ENCODE measurements around the gene INHBC.
"Not testable (repeated sequence)": the region's sequence is repeated elsewhere in the genome, so short reads cannot be mapped to it uniquely, and the experiment has no call there.

Gene INHBC, protein sequence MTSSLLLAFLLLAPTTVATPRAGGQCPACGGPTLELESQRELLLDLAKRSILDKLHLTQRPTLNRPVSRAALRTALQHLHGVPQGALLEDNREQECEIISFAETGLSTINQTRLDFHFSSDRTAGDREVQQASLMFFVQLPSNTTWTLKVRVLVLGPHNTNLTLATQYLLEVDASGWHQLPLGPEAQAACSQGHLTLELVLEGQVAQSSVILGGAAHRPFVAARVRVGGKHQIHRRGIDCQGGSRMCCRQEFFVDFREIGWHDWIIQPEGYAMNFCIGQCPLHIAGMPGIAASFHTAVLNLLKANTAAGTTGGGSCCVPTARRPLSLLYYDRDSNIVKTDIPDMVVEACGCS

DNA sequence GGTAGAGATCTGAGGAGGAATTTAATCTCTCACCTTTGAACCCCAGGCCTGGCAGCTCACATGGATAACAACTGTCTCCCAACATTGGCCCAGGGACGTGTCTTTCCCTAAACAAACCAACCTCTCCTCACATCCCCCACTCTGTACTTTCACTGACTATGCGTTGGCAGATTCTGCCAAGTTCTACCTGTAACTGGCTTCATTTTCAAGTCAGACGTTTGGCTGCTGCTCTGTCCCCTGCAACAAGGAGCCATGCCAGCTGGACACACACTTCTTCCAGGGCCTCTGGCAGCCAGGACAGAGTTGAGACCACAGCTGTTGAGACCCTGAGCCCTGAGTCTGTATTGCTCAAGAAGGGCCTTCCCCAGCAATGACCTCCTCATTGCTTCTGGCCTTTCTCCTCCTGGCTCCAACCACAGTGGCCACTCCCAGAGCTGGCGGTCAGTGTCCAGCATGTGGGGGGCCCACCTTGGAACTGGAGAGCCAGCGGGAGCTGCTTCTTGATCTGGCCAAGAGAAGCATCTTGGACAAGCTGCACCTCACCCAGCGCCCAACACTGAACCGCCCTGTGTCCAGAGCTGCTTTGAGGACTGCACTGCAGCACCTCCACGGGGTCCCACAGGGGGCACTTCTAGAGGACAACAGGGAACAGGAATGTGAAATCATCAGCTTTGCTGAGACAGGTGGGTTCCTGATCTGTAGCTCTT is at the start of gene INHBC:
Gene INHBC (plus strand): TSS at position 268 of the 707 bp plus-strand sequence. CDS start 103 bp downstream, at position 371.
- DNase-seq (ENCODE audit: low read depth in 2 of 2) = no peak

DNA sequence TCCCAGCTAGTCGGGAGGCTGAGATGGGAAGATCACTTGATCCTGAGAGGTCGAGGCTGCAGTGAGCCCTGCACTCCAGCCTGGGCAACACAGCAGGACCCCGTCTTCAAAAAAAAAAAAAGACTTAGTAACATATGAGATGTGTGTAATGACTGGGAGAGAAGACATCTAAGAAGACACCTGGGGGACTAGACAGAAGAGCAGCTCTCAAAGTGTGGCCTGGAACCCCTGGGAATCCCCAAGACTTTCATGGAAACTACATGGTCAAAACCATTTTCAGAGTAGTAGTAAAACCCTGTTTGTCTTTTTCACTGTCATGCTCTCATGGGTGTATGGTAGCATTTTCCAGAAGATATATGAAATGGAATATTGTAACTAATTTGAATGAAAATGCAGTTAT is 49.0 kb upstream of the INHBC start:
- no peak for DNase-seq (ENCODE audit: low read depth in 2 of 2)

DNA sequence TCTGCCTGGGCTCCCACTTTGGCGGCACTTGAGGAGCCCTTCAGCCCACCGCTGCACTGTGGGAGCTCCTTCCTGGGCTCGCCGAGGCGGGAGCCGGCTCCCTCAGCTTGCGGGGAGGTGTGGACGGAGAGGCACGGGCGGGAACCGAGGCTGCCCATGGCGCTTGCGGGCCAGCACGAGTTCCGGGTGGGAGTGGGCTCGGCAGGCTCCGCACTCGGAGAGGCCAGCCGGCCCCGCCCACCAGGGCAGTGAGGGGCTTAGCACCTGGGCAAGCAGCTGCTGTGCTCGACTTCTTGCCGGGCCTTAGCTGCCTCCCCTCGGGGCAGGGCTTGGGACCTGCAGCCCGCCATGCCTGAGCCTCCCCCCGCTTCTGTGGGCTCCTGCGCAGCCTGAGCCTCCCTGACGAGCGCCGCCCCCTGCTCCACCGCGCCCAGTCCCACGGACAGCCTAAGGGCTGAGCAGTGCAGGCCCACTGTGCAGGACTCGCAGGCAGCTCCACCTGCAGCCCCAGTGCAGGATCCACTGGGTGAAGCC is 48.3 kb upstream of the INHBC start:
- DNase-seq (ENCODE audit: low read depth in 2 of 2) = no peak

DNA sequence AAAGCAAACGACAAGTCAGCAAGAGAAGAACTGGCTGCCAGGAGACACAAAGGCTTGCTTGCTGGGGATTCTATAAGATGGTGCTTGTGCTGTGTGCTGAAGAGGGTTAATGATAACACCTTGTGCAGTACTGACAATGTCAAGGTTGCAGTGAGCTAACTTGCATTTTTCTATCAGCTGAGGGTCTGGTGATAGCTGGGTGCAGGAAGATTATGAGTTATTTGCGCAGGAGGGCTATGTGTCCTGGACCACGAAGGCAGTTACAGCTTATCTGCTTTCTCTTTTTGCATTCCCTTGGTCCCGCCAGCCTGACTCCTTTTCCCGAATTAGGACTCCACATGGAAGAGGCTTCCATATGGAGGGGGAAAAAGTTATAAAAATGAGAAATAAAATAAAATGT is 46.2 kb upstream of the INHBC start:
- DNase-seq (ENCODE audit: low read depth in 2 of 2) = no peak

DNA sequence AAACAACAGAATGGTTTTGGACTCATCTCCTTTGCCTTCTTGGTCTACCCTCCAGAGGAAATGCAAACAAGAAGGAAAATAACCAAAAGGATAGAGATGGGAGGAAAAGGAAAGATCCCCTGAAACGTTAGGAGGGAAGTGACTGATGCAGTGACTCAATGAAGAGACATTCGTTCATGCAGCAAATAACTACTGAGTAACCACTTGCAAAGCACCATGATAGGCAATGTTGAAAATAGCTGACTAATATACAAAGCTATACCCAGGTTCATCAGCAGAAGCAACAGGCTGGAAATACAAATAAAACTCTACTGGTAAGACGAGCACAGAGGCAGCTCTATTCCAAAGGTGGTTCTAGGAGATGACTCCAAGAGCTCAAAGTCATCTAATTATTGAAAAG is 45.6 kb upstream of the INHBC start:
- DNase-seq (ENCODE audit: low read depth in 2 of 2) = no peak

DNA sequence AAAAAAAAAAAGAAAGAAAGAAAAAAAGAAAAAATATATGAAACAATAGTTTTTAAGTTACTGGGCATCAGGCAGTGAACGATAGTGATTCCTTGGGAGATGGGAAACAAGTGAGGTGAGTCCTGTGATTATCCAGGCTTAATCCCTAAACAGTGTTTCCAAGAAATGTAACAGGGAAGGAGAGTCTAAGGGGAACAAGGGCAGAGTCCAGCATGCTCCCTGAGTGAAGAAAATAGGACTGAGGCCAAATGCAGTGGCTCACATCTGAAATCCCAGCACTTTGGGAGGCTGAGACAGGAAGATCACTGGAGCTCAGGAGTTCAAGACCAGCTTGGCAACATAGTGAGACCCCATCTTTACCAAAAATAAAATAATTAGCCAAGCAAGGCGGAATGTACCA is 44.4 kb upstream of the INHBC start:
- no peak for DNase-seq (ENCODE audit: low read depth in 2 of 2)

DNA sequence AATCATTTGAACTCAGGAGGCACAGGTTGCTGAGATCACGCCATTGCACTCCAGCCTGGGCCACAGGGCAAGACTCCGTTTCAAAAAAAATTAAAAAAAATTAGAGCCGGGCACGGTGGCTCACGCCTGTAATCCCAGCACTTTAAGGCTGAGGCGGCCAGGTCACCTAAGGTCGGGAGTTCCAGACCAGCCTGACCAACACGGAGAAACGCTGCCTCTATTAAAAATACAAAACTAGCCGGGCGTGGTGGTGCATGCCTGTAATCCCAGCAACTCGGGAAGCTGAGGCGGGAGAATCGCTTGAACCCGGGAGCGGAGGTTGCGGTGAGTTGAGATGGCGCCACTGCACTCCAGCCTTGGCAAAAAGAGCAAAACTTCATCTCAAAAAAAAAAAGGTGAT is 39.5 kb upstream of the INHBC start:
- DNase-seq (ENCODE audit: low read depth in 2 of 2) = no peak

DNA sequence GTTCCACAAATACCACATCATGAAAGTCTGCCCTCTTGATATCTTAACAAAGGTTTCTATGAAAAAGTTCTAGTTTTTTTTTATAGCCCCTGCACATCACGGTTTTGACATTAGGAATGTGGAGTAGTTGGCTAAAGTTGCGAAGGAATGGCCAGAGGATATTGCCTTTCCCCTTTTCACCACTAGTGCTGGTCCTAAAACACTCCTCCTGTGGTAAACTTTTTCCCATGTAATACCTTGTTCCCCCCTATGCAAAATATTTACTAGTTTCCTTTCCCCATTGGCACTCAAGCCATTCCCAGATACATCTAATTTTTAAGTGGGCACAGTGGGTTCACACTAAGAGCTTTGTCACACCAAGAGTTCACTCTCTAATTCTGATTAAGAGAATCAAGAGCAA is 37.1 kb upstream of the INHBC start:
- no peak for DNase-seq (ENCODE audit: low read depth in 2 of 2)

DNA sequence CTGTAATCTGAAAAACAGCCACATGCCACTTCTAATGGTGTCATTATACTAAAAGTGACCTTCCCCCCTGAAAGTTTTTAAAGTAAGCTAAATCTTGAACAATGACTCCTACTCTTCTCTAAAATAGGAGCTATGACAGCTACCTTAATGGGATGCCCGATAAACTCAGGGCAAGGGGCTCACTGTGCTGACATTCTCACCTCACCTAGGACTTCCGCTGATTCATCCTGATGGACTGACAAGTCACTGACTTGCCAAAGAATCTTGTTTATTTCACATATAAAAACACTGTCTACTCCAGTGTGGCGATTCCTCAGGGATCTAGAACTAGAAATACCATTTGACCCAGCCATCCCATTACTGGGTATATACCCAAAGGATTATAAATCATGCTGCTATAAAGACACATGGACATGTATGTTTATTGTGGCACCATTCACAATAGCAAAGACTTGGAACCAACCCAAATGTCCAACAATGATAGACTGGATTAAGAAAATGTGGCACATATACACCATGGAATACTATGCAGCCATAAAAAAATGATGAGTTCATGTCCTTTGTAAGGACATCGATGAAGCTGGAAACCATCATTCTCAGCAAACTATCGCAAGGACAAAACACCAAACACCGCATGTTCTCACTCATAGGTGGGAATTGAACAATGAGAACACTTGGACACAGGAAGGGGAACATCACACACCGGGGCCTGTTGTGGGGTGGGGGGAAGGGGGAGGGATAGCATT is 34.7 kb upstream of the INHBC start:
- not testable (repeated sequence) for DNase-seq (ENCODE audit: low read depth in 2 of 2)

DNA sequence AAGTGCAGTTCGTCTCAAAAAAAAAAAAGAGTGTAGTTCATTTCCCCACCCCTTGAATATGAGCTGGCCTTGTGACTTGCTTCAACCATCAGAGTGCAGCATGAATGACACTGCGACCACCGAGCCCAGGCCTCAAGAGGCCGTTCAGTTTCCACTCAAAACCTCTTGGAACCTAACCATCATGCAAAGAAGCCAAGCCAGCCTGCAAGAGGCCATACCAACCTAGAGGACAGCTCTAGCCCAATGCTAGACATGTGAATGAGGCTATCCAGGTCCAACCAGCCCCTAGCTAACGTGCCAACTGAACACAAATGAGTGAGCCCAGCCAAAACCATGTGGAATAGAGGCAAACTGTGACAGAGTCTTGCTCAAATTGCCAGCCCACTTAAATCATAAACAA is 33.4 kb upstream of the INHBC start:
- no peak for DNase-seq (ENCODE audit: low read depth in 2 of 2)

DNA sequence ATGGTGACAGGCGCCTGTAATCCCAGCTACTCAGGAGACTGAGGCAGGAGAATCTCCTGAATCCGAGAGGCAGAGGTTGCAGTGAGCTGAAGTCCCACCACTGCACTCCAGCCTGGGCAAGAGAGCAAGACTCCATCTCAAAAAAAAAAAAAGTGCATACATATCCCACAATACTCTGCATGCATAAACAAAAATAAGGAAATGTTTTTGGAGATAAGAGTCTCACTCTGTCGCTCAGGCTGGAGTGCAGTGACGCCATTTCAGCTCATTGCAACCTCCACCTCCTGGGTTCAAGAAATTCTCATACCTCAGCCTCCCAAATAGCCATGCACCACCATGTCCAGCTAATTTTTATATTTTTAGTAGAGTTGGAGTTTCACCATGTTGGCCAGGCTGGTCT is 32.4 kb upstream of the INHBC start:
- not testable (repeated sequence) for DNase-seq (ENCODE audit: low read depth in 2 of 2)

DNA sequence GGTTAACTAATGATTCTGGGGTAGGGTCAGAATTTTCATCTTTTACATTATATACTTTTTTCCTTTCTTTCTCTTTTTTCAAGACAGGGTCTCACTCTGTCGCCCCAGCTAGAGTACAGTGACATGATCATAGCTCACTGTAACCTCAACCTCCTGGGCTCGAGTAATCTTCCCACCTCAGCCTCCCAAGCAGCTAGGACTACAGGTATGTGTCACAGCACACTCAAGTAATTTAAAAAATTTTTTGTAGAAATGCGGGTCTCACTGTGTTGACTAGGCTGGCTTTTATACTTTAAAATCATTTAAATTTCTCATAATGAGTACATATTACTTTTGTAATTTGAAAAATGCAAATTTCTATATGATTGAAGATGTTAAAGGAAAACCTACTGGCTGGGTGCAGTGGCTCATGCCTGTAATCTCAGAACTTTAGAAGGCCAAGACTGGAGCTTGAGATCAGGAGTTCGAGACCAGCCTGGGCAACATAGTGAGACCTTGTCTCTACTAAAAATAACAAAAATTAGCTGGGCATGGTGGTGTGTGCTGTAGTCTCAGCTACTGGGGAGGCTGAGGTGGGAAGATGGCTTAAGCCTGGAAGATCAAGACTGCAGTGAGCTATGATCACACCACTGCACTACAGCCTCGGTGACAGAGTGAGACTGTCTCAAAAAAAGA is 29.5 kb upstream of the INHBC start:
- no peak for DNase-seq (ENCODE audit: low read depth in 2 of 2)

DNA sequence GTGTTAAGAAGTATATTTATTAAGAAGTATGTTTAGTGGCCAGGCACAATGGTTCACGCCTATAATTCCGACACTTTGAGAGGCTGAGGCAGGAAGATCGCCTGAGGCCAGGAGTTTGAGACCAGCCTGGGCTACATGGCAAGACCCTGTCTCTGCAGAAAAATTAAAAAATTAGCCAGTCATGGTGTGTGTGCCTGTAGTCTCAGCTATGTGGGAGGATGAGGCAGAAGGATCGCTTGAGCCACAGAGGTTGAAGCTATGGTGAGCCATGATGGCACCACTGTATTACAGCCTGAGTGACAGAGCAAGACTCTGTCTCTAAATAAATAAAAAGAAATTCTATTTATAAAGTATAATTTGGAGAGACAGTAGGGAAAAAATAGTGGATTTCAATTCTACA is 24.1 kb upstream of the INHBC start:
- DNase-seq (ENCODE audit: low read depth in 2 of 2) = no peak

DNA sequence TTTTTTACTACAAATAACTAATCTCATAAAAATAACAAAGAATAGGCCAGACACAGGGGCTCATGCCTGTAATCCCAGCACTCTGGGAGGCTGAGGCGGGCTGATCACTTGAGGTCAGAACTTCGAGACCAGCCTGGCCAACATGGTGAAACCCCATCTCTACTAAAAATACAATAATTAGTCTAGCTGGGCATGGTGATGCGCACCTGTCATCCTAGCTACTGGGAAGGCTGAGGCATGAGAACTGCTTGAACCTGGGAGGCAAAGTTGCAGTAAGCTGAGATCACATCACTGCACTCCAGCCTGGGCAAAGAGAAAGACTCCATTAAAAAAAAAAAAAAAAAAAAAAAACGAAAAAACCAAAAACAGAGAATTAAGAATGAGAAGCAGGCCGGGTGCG is 20.4 kb upstream of the INHBC start:
- not testable (repeated sequence) for DNase-seq (ENCODE audit: low read depth in 2 of 2)

DNA sequence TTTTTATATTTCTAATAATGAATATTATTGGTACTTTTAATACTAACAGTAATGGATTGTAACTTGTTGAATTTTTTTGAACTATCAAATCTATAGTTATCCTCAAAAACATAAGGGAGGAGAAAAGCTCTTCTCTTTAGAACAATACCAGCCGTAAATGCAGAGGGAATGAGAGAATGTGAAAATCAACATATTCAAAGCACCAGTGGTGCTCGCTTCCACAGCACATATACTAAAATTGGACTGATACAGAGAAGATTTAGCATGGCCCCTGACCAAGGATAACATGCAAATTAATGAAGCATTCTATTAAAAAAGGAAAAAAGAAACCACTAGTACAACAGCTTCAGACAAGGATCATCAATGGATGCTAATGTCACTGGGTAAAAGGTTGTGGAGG is 19.5 kb upstream of the INHBC start:
- no peak for DNase-seq (ENCODE audit: low read depth in 2 of 2)

DNA sequence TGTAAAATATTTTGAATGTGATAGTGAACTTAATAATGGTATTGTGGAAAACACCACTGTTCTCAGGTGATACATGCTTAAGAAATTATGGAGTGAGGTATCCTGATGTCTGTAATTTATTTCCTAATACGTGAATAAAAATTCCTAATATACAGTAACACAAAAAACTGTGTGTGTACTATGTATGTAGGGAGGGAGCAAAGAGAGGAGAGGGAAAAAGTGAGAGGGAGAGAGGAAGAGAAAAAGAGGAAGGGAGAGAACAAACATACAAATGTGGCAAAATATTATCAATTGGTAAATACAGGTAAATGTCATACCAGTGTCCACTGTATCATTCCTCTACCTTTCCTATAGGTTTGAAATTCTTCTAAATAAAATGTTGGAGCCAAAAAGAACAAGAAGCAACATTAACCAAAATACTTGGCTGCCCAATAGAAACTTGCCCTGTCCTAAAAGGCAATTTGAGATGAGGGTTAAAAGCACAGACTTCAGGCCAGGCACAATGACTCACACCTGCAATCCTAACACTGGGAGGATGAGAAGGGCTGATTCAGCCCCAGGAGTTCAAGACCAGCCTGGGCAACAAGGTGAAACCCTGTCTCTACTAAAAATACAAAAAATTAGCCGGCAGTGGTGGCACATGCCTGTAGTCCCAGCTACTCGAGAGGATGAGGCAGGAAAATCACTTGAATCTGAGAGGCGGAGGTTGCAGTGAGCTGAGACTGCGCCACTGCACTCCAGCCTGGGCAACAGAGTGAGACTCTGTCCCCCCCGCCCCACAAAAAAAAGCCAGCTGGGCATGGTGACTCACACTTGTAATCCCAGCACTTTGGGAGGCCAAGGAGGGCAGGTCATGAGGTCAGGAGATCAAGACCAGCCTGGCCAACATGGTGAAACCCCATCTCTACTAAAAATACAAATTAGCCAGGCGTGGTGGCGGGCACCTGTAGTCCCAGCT is 18.3 kb upstream of the INHBC start:
- DNase-seq (ENCODE audit: low read depth in 2 of 2) = no peak

DNA sequence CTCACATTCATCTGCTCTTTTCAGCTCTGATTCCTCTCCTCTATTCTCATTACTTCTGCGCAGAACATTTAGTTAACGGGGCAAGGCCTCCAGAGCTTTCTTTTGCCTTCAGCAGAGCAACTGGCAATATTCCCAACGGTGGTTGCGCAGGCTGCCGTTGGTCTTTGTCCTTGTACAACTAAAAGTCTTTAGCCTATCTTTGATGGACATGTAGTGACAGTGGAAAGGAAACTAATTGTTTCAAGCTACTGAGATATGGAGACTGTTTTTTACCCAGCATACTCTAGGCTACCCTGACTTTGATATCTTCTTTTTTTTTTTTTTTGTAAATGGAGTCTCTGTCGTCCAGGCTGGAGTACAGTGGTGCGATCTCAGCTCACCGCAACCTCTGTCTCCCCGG is 16.3 kb upstream of the INHBC start:
- DNase-seq (ENCODE audit: low read depth in 2 of 2) = no peak

DNA sequence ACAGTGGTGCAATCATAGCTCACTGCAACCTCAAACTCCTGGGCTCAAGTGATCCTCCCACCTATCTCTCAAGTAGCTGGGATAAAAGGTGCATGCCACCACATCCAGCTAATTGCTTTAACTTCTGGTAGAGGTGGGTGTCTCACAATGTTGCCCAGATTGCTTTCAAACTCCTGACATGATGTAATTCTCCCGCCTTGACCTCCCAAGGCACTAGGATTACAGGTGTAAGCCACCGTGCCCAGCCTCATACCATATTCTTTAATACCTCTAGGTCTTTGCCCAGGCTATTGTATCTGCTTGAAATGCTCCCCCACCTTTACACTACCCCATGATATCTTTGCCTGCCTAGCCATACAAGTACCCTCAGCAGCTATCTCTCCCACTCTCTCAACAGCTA is 15.1 kb upstream of the INHBC start:
- no peak for DNase-seq (ENCODE audit: low read depth in 2 of 2)

DNA sequence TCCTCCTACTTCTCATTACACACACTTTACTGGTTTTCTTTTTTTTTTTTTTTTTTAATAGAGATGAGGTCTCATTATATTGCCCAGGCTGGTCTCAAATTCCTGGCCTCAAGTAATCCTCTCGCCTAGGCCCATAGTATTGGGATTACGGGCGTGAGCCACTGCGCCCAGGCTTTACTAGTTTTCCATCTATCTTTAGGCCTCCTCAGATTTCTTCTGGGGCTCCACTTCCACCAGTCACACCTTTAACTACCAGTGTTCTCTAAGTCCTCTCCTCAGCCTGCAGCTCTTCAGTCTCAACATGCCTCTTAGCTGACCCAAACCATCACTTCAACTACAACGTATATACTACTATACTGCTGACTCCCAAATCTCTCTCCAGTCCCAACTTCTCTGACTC is 14.1 kb upstream of the INHBC start:
- no peak for DNase-seq (ENCODE audit: low read depth in 2 of 2)

DNA sequence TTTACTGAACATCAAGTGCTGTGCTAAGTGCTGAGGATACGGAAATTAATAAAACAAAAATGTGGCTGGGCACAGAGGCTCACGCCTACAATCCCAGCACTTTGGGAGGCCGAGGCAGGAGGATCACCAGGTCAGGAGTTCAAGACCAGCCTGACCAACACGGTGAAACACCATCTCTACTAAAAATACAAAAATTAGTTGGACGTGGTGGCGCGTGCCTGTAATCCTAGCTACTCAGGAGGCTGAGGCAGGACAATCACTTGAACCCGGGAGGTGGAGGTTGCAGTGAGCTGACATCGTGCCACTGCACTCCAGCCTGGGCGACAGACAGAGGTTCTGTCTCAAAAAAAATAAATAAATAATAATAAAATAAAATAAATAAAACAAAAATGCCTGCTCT is 7.6 kb upstream of the INHBC start:
- DNase-seq (ENCODE audit: low read depth in 2 of 2) = not testable (repeated sequence)

DNA sequence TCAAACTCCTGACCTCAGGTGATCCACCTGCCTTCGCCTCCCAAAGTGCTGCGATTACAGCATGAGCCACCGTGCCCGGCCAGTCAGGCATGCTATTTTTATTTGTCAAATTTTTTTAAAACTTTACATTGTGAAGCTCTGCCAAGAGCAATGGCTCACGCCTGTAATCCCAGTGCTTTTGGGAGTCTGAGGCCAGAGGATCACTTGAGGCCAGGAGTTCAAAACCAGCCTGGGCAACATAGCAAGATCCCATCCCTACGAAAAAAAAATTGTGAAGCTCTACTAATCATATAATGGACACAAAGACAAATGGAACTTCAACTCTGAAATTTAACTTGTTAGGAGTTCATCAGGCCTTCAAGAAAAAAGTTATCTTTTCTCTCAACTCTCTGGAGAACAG is 5.6 kb upstream of the INHBC start:
- DNase-seq (ENCODE audit: low read depth in 2 of 2) = no peak
